K562 (cell line): ENCODE measurements around the gene C1QTNF12. TPM values are rescaled to one million over a fixed set of nuclear protein-coding genes. Genes with fewer than 3 reads are reported as not detected.

Experiments
- ADNP ChIP-seq: fragments of 200-800 bp; sonication (Bioruptor generic); IDR thresholded peaks from 2 replicates; pipeline ENCODE4 v1.6.1; 2016; ENCODE audit warnings: missing genetic modification characterization, missing compliant biosample characterization
- BCL6 ChIP-seq: fragments of 250-450 bp; sonication (Bioruptor Pico); IDR thresholded peaks from 2 replicates; pipeline ENCODE4 v1.4.0; 2020
- CGGBP1 ChIP-seq: fragments of 250-450 bp; sonication (Bioruptor Pico); IDR thresholded peaks from 2 replicates; pipeline ENCODE4 v1.9.0; 2021; ENCODE audit warnings: mild to moderate bottlenecking
- DDX20 ChIP-seq: fragments of 450-650 bp; IDR thresholded peaks from 2 replicates; pipeline ENCODE4 v1.6.1; 2016; ENCODE audit warnings: missing genetic modification characterization, low read depth, mild to moderate bottlenecking, missing compliant biosample characterization, moderate library complexity
- E2F1 ChIP-seq: sonication (generic); formaldehyde crosslinking; IDR thresholded peaks from 2 replicates; pipeline ENCODE4 v1.8.1; 2023; ENCODE audit warnings: mild to moderate bottlenecking, missing genetic modification reagents, moderate library complexity
- E2F5 ChIP-seq: sonication (generic); formaldehyde crosslinking; IDR thresholded peaks from 2 replicates; pipeline ENCODE4 v1.8.0; 2022; ENCODE audit warnings: mild to moderate bottlenecking, missing genetic modification reagents
- ELF2 ChIP-seq: fragments of 250-450 bp; sonication (Bioruptor Pico); IDR thresholded peaks from 2 replicates; pipeline ENCODE4 v1.5.0; 2021; ENCODE audit warnings: mild to moderate bottlenecking
- ETS2 ChIP-seq: IDR thresholded peaks from 2 replicates; pipeline ENCODE4 v1.6.1; 2016; ENCODE audit warnings: borderline replicate concordance, missing genetic modification characterization, mild to moderate bottlenecking, moderate library complexity, missing compliant biosample characterization; ENCODE audit not compliant: poor library complexity, severe bottlenecking
- KDM4B ChIP-seq, 2 experiments: fragments of 450-650 bp in 1 of 2; sonication (generic) in 1 of 2; IDR thresholded peaks; 2 replicates each; pipeline ENCODE4 v1.6.1; 2016 to 2017; ENCODE audit warnings: borderline replicate concordance in 2 of 2, antibody characterized with exemption in 1 of 2, low read depth in 1 of 2, mild to moderate bottlenecking in 1 of 2
- MBD1 ChIP-seq: fragments of 250-450 bp; sonication (Bioruptor Pico); IDR thresholded peaks from 2 replicates; pipeline ENCODE4 v1.8.0; 2022; ENCODE audit warnings: inconsistent platforms
- MTF1 ChIP-seq: fragments of 250-450 bp; sonication (Bioruptor Pico); IDR thresholded peaks from 2 replicates; pipeline ENCODE4 v1.9.0; 2021; ENCODE audit warnings: moderate library complexity, mild to moderate bottlenecking, inconsistent platforms, borderline replicate concordance
- NFIC ChIP-seq: fragments of 450-650 bp; IDR thresholded peaks from 2 replicates; pipeline ENCODE4 v1.6.1; 2017; ENCODE audit warnings: mild to moderate bottlenecking, inconsistent platforms
- NFRKB ChIP-seq: fragments of 450-650 bp; IDR thresholded peaks from 2 replicates; pipeline ENCODE4 v1.6.1; 2016; ENCODE audit warnings: low read depth
- SIRT6 ChIP-seq: IDR thresholded peaks from one replicate; pipeline ENCODE4 v1.6.1; 2012; ENCODE audit warnings: low read depth, mild to moderate bottlenecking, control low read depth, inconsistent platforms, low read length, moderate library complexity
- TAF1 ChIP-seq: IDR thresholded peaks from 2 replicates; pipeline ENCODE4 v1.6.1; 2011; ENCODE audit warnings: mild to moderate bottlenecking, low read length, moderate library complexity; ENCODE audit not compliant: insufficient read depth, control insufficient read depth, severe bottlenecking; ENCODE audit errors: extremely low read depth
- TOE1 ChIP-seq, 2 experiments: fragments of 450-650 bp in 1 of 2; sonication (generic) in 1 of 2; formaldehyde crosslinking in 1 of 2; IDR thresholded peaks; 2 replicates each; pipeline versions ENCODE4 v1.7.1 to v1.8.0; 2016 to 2022; ENCODE audit warnings: borderline replicate concordance in 2 of 2, mild to moderate bottlenecking in 2 of 2, antibody characterized with exemption in 1 of 2, inconsistent platforms in 1 of 2, low read depth in 1 of 2, missing genetic modification reagents in 1 of 2, moderate library complexity in 1 of 2
- XRCC4 ChIP-seq: IDR thresholded peaks from one replicate; pipeline ENCODE4 v1.6.1; 2011; ENCODE audit not compliant: insufficient read depth, insufficient read length; ENCODE audit errors: extremely low read depth
- ZNF239 ChIP-seq: fragments of 250-450 bp; sonication (Bioruptor Pico); IDR thresholded peaks from 2 replicates; pipeline ENCODE4 v1.4.0; 2020; ENCODE audit warnings: mild to moderate bottlenecking
- ZNF699 ChIP-seq: fragments of 250-450 bp; sonication (Bioruptor Pico); IDR thresholded peaks from 2 replicates; pipeline ENCODE4 v1.8.0; 2021; ENCODE audit warnings: mild to moderate bottlenecking, moderate library complexity; ENCODE audit not compliant: insufficient replicate concordance
- ZNF740 ChIP-seq, 3 experiments: fragments of 200-800 bp in 1 of 3; sonication (Bioruptor generic) in 1 of 3; sonication (generic) in 1 of 3; formaldehyde crosslinking in 1 of 3; IDR thresholded peaks; 2 replicates each; pipeline versions ENCODE4 v1.6.1 to v1.8.0; 2016 to 2022; ENCODE audit warnings: mild to moderate bottlenecking in 2 of 3, missing compliant biosample characterization in 2 of 3, missing genetic modification characterization in 2 of 3, missing genetic modification reagents in 1 of 3
- ZSCAN32 ChIP-seq: fragments of 450-650 bp; formaldehyde crosslinking; IDR thresholded peaks from 2 replicates; pipeline ENCODE4 v1.4.0; 2020; ENCODE audit warnings: mild to moderate bottlenecking, moderate library complexity
- polyA plus RNA-seq, 8 experiments: library from polyadenylated mRNA; depleted of rRNA in 4 of 8; stranded (reverse) in 5 of 8; unstranded in 3 of 8; fragments of >200 nt; fragmentation: Nextera tagmentation in 2 of 8; fragmentation: Illumina TruSeq in 1 of 8; extraction: Ambion mirVana in 2 of 8; extraction: Trizol in 1 of 8; gene quantifications; 2 replicates each; pipeline versions ENCODE4 v1.2.1 to v1.2.3, GENCODE V29; 2011 to 2014; ENCODE audit warnings: inconsistent platforms in 1 of 8, missing spikeins in 1 of 8
- total RNA-seq, 7 experiments: library from RNA; depleted of rRNA in 6 of 7; stranded (reverse); fragments of >200 nt in 6 of 7; fragmentation: Illumina TruSeq in 2 of 7; extraction: Trizol in 2 of 7; gene quantifications; 2 replicates each; pipeline versions ENCODE4 v1.2.1 to v1.2.3, GENCODE V29; 2011 to 2021; ENCODE audit warnings: low replicate concordance in 1 of 7

C1QTNF12 gene
- total and polyA plus RNA-seq, 9 of the 15 experiments (the other 6 are each of a cell fraction or from before 2014, with no cell fraction given), result 0.11 to 4.3 (median 0.93) TPM; not detected in 3

GRCh38 chr1:1231400-1232207, 14.9 kb downstream of the C1QTNF12 start, which contains the start of gene SDF4 (continued):
- no peak for TF ChIP-seq E2F5 (CRISPR knock-in tag)
- TF ChIP-seq ADNP (tag), result no peak
- TF ChIP-seq MBD1 (CRISPR knock-in tag), result no peak
- TF ChIP-seq ZNF239 (CRISPR knock-in tag), result peak; percentile 20; the same call in 1 of the 2 replicates
- peak; percentile 99 for TF ChIP-seq ELF2 (CRISPR knock-in tag)
- no peak for TF ChIP-seq CGGBP1 (CRISPR knock-in tag)
- TF ChIP-seq TOE1 (IDR thresholded peaks at IDR 0.05; ENCODE audit: borderline replicate concordance), result no peak; the same call in 1 of the 2 replicates
- no peak for TF ChIP-seq TOE1 (CRISPR knock-in tag; IDR thresholded peaks at IDR 0.05; ENCODE audit: borderline replicate concordance, low read depth)
- no peak for TF ChIP-seq BCL6 (CRISPR knock-in tag)
- TF ChIP-seq SIRT6, result no peak
- peak in 1 of 2 experiments; percentile 74; a peak in 1 of 4 replicates for TF ChIP-seq KDM4B (IDR thresholded peaks at IDR 0.05; ENCODE audit: borderline replicate concordance in 2 of 2, low read depth in 1 of 2)
- no peak for TF ChIP-seq MTF1 (CRISPR knock-in tag)
- no peak for TF ChIP-seq XRCC4
- no peak for TF ChIP-seq ZNF740 (CRISPR knock-in tag; IDR thresholded peaks at IDR 0.05)
- no peak for TF ChIP-seq ZNF740 (tag; IDR thresholded peaks at IDR 0.05)
- peak; percentile 90 for TF ChIP-seq E2F1 (CRISPR knock-in tag)
- TF ChIP-seq ETS2 (tag), result no peak
- TF ChIP-seq ZNF699 (CRISPR knock-in tag), result peak; percentile 48
- TF ChIP-seq ZSCAN32 (CRISPR knock-in tag), result no peak
- no peak for TF ChIP-seq NFIC
- peak; percentile 96 for TF ChIP-seq TAF1
- TF ChIP-seq DDX20 (tag), result no peak
- TF ChIP-seq NFRKB, result peak; percentile 79; the same call in 1 of the 2 replicates
